COLO668 (cell line): ENCODE results near the gene RBM4B.
"Not testable (repeated sequence)": the region's sequence is repeated elsewhere in the genome, so short reads cannot be mapped to it uniquely, and the experiment has no call there.

Source experiments
- DNase-seq: peaks from one replicate; lab custom pipeline; 2025; ENCODE audit not compliant: unreplicated experiment; lab: John Stamatoyannopoulos, UW

Gene RBM4B, protein sequence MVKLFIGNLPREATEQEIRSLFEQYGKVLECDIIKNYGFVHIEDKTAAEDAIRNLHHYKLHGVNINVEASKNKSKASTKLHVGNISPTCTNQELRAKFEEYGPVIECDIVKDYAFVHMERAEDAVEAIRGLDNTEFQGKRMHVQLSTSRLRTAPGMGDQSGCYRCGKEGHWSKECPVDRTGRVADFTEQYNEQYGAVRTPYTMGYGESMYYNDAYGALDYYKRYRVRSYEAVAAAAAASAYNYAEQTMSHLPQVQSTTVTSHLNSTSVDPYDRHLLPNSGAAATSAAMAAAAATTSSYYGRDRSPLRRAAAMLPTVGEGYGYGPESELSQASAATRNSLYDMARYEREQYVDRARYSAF

DNA sequence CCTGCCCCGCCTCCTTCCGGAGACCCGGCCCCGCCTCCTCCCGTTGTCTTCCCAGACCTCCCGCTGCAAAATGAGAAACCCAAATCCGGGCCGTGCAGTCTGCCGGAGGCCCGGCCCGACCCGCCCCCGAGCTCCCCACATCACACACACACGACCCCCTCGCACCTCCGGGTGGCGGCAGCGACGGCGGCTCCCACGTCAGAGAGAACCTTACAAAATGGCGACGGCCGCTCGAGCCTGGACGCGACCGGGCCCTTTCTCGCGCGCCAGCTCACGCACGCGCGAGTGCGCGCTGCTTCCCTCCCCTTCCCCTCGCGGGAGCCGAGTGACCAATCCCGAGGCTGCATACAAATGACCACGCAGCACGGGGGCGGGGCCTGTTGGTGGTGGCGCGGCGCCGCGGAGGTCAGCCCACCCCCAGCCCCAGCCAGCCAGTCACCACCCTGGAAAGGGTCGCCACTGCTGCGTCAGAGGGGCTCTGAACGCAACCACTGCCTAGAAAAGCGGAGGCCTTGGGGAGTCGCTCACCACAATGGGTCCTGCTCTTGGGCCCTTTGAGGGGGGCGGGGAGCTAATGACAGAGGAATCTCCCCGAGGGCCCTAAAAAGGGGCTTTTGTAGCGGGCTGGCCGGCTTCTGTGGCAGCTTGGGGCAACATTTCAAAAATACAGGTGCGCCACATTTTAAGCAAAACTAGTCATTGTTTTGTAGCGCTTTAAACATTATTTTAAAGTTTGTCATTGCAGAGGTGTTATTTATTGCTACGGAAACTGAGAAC lies at the start of gene RBM4B:
RBM4B (minus strand) TSS at position 289 of the 777 bp plus-strand sequence. CDS start 808 bp downstream, outside the sequence.
- peak; percentile 98 for DNase-seq

DNA sequence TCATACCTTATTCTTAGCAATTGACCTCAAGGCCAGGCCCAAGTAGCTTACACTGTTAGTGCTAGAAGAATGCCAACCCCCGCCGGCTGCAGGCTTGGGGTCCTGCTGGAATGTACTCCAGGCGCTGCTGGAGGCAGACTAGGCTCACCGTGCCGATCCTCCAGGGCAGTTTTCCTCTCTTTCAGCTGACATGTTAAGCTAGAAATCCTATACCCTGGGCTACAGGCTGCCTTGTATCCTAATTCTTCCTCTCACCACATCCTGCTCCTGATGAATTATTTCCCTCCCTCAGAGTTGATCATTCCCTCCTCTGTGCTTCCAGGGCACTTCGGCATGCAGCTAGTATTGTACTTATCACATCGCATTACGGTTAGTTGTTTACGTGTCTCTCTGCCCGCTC lies 48.0 kb upstream of the RBM4B start:
- no peak for DNase-seq

DNA sequence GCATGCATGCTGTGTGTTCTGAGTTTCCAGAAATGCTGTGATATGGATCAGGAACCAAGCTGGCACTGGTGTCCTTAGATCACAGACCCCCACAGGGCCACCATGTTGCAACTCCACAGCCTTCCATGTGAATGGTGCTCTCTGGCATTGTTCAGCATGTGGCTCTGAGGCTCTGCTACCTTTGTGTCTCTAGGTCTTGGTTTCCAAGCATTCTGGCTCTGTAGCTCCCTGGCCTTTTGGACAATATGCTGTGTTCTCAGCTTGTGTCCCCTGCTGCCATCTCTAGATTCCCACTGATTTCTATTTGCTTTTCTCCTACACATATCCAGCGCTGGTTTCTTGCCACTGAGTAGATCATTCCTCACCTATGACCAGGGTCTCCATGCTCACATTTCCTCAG lies 47.4 kb upstream of the RBM4B start:
- DNase-seq = no peak

DNA sequence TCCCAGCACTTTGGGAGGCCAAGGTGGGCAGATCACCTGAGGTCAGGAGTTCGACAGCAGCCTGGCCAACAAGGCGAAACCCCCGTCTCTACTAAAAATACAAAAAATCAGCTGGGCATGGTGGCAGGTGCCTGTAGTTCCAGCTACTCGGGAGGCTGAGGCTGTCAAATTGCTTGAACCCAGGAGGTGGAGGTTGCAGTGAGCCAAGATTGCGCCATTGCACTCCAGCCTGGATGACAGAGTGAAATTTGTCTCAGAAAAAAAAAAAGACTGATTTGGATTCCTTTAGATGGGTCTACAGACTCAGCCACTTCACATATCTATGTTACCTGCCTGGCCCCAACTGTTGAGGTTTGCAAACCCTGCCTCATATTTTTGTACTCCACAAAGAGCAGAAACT lies 46.5 kb upstream of the RBM4B start:
- DNase-seq = not testable (repeated sequence)

DNA sequence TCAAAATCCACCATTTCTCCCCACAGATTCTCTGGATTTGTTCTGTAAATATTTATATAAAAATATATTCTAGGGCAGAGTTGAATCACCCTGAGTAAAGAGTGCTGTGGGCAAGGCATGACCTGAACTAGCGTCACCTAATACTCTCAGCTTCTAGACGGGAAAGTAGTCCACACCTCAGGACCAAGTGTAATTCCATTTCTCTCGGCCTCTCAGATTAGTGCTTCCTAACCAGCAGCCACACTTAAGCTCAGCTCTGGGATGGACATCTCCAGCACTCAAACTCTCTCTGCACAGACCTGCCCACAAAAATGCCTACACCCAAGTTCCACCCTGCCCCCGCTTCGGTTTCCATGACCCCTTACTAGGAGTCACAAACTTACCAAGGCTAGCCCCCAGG lies 46.0 kb upstream of the RBM4B start:
- DNase-seq = no peak

DNA sequence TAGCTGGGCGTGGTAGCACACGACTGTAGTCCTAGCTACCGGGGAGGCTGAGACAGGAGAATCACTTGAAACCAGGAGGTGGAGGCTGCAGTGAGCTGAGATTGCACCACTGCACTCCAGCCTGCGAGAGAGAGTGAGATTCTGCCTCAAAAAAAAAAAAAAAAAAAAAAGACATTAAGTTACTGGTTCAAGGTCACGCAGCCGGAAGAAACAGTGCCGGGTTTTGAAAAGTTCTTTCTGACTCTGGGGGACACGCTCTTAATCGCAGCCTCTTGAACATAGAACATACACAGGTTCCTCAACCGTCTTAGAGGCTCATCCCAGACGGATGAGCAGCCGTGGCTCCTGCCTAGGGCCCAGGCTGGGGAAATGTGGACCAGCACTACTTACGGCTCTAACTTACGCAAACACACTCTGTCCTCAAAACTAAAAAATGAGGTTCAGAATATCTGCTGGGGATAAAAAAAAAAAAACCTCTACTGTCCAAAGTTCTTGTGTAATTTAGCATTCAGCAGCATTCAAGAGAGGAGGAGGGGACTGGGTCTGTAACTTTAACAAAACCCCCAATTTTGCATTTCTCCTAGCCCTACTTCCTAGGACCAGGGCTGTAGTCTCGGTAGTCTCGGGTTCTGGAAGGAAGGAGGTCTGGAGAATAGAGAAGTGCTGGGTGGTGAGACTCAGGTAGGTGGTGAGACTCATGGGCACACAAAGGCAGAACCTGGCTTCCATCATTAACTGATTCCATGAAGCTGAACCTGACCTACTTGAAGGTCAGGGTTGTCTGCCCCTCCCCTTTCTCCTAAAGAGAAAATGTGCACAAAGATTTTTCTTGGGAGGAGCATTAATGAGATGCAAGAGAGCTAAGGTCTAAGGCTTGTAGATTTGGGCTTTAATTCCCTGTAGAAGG lies 45.3 kb upstream of the RBM4B start:
- DNase-seq = no peak

DNA sequence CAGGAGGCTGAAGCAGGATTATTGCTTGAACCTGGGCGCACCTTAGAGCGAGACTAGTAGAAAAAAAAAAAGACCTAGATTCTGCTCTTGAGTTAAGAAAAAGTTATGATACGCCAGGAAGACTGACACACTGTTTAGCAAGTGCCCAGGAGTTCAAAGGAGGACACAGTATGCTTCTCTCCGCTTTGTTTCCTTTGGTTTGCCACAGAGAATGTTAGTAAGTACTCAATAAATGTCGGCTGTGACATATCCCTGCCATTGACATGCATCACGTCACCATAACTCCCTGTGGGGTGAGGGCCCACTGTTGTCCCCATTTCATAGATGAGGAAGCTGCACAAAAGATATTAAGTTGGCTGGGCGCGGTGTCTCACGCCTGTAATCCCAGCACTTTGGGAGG lies 44.3 kb upstream of the RBM4B start:
- no peak for DNase-seq

DNA sequence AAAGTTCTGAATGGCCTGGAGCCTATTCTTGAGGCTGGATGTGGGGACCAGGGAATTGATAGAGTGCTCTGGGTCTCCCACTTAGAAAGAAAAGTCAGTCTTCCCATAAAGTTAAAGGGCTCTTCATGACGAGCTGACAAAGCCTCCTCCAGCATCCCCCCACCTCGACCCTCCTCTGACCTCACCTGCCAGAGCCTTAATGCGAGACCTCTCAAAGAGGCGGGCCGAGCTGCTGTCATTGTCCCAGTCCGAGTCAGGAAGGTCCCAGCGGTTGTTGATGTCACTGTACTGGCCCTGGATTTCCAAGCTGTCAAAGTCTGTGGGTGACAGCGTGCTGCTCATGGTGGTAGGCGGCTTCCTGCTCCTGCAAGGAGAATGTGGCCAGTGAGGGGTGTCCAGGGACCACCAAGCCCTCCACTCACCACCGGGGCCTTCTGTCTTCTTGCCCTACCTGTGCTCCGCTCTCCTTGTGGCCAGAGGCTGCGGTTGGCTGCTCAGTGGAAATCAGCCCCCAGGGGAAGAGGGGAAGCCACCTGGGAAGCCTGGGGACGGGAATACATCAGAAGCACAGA lies 43.3 kb upstream of the RBM4B start:
- peak; percentile 47 for DNase-seq

DNA sequence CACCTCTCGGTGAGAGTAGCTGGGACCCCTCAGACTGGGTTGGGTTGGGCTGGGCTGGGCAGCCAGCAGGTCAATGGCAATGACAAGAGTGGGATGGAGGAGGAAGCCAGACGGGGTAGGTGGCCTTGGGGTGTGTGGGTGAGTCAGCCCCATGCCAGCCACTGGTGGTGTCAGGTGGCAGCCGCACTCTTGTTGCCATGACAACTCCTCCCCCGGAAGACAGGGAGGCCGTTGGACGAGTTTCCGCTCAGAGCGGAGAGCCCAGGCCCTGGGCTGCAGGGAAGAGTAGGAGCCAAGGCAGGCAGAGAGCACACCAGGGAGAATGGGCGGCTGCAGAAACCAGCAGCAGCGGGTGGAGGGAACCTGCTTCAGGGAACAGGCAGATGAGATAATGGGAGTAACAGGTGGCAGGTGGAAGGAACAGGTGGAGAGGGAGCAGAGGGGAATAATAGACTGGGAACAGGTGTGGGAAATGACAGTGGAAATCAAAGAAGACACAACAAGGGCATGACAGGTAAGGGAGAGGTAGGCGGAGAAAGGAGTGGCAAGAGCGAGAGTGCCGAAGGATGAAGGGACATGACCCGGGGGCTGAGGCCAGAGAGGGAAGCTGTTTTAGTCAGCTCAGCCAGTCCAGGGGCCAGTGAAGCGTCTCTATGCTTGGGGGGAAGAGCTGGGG lies 42.7 kb upstream of the RBM4B start:
- peak; percentile 96 for DNase-seq

DNA sequence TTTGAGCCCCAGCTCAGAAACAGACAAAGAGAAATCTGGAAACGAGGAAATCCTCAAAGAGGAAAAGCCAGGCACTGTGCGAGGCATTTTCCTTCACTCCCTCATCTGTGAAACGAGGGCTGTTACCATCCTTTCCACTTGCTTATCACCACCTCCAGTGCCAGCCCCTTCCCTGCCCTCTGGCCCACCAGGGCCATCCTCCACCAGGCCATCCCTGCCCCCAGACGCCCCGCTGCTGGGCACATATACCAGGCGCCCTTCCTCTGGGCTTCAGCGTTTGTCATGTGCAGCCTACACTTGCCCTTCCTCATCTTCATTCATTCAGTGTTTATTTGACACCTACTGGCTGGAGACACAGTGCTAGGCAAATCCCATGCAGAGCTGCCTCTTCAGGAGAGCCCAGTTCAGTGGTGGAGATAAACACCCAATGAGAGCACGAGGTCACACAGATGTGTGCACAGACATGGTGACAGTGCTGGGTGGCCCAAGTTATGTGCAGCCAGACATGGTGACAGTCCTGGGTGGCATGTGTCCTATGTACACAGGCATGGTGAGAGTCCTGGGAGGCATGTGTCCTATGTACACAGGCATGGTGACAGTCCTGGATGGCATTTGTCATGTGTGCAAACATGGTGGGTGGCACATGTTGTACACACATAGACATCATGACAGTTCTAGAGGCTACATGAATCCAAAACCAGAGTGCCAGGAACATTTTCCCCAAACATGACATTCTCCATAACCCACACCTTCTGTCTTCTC lies 41.6 kb upstream of the RBM4B start:
- DNase-seq = no peak

DNA sequence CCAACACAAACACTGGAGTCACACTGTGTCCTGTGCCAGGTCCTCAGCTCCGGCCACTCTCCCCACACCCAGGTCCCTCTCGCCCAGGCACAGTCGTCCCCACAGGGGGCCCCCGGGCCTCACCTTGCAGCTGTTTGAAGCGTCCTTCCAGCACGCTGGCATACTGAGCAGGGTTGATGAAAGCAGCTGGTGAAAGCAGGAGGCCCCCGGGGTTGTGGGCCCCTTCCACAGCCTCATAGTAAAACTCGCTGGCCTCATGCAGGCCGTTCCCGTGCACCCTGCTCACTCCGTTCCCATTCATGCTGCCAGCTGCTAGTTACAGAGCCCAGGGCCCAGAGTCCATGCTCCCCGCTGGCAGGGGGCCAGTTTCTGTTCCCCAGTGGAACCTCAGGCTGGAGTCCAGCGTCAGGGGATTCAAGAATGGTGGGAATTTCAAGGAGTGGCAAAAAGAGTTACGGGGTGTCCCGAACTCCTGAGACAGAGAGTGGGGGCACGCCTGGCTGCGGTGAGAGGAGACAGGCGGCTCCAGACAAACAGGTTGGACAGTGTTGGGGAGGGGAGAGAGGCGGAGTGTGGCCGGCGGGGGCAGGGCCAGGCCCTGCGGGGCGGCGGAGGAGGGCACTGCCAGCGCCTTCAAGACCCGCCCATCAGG lies 40.8 kb upstream of the RBM4B start:
- DNase-seq = peak; percentile 61

DNA sequence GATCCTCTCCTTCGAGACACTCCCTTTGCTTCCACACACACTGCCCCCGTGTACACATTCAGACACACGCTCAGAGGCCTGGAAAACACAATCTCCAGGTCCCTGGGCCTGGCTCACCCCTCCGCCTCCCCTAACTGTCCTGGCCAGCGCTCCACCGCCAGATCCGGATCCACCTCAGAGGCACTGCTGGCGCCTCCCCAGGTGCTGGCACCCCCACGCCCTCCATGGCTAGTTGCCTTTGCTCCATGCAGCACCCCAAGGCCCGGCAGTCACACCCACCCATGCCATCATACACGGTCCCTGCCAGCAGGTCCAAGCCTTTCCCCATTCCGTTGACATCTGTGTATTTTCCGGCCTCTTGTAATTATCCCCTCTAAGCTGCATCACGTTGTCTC lies 40.2 kb upstream of the RBM4B start:
- no peak for DNase-seq

DNA sequence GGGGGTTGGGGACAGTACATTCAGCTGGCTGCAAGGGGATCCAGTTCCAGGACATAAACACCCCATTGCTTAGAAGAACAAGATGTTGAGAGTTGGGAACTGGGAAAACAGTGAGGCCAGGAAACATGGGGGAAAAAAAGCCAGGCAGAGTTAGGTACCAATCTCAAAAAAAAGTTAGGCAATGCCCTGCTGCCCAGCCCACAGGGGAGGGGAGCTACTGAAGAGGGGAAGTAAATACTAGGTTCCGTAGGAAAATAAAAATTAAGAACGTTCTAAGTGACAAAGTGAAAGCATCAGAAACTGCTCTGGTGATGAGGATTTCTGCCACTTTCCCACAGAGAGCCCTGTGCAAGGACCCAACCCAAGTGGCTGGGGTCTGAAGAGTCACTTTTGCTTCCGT lies 39.3 kb upstream of the RBM4B start:
- no peak for DNase-seq

DNA sequence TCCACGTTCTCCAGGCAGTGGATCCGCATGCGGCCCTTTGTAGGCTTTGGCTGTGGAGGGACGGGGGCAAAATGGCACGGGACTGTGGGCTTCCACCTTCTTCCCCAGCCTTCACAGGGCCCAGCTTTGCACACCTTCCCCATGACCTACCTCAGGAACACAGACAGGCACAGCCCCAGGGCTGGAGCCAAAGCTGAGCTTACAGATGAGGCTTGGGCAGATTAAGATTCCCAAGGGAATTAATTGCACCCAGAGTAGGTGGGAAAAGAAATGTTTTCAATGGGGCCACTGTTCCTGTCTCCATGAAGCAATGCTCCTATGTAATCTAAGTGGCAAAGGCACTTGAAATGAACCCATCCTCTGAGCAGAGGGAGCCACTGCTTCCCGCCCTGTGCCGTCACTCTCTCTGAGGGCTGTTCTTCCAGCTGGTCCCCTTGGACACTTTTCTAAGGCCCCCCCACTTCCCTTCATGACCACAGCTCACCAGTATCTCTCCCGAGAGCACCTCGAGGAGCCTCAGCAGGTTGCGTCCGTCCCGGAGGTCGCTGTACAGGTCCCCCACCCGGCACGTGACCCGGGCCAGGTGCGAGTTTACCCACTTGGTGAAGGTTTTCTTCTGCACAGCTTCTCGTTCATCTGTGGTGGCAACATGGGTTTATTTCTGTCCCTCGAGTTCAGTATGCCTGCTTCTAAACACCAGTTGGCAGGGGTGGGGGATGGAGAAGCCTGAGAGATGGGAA lies 37.8 kb upstream of the RBM4B start:
- no peak for DNase-seq

DNA sequence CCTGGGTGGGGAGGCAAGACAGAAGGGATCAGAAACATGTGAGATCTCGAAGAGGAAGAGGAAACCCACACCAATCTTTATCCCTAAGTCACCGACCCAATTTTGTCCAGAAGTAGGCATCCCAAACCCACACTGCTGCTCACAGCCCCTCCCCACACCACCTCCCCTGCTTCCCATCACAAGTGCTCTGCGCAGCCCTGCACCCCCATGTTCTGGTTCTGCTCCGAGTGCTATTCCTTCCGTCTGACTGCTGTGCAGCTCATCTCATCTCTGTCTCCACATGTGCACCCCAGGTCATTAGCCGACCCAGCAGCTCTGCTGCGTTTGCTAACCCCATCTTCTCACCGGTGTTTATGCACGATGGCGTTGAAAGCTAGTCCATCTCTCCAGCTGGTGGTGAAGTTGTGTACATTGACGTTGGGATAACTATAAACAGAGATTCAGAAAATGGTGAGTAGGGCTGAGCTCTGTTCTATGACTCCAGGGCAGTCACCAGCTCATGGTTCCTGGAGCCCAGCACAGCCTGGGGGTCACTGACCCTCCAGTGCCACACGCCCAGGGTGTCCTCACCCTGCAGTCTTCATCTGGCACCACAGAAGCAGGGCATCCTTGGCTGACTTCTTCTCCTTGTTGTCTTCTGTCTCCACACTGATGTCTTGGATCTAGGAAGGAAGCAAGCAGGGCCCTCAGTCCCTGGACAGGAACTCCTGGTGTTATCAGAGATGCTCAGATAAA lies 36.2 kb upstream of the RBM4B start:
- no peak for DNase-seq

DNA sequence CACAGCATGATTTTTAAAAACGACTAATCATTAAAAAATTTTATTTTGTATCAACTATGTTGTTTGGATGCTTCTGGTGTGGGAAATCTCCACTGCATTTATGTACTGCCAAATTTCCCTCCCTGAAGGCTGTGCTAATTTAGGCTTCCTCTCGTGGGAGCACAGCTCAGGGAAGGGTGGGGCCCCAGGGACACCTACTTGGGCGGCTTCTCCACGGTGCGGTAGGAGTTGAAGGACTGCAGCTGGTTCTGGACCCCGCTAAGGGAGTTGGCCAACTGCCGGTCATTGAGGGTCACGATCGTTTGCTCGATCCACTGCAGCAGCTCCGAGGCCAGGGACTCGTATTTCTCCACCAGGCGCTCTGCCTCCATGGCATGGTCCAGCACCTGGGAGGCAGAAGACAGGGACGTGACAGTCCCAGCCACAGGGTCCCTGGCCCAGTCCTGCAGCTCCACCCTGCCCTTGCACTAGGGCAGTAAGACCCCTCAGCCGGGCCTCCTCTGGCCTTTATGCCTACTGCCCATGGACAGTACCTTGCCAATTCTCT lies 32.8 kb upstream of the RBM4B start:
- DNase-seq = no peak

DNA sequence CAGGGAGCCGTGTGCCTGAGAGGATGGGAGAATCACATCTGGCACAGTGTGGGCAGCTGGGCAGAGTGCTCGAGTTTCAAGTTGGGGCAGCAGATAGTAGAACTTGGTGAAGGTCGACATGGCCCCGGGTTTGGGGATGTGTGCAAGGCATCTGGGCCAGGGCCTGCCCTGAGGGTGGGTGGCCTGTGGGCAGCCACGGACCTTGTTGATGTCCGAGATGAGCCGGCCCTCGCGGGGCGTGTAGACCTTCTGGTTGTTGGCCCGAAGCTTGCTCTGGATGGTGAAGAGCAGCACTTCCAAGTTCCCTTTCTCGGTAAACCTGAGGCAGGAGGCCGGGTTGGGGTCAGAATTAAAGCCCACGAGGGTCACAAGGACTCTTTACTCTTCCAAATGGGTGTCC lies 31.0 kb upstream of the RBM4B start:
- no peak for DNase-seq

DNA sequence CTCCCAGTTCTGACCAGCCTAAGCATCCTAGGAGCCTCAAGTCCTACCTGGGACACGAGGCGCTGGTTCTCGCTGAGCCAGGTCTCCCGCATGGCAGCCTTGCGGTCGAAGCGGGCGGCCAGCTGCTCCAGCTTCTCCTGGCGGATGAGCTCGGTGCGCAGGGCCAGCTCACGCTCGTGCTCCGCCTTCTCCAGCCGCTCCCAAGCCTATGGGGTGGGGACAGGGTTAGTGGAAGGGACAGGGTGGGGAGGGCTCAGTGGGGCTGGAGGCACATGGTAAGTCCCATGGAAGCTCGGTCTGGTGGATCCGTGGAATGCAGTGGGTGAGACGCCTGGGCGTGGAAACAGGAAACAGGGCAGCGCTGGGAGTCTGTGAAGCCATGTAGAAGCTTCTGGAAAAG lies 30.4 kb upstream of the RBM4B start:
- no peak for DNase-seq
